T-helper 1 cell treated with Interleukin-12 subunit alpha and Interleukin-12 subunit beta and Interleukin-4 antibody, amounts not matched to agents 30 ng/mL and 1 ng/mL, for 36 hours (primary cell): ENCODE measurements around the gene TBATA. TPM values are rescaled to one million over a fixed set of nuclear protein-coding genes. Genes with fewer than 3 reads are reported as not detected.

Experiments
- intact Hi-C: fragments of 100-400 bp; cut with micrococcal nuclease; formaldehyde crosslinking; loops from one replicate; pipeline ENCODE4 v1.15.1; 2024
- total RNA-seq: library from RNA; stranded (reverse); gene quantifications from 2 replicates; pipeline ENCODE4 v1.2.3, GENCODE V29; 2022

TBATA gene, protein sequence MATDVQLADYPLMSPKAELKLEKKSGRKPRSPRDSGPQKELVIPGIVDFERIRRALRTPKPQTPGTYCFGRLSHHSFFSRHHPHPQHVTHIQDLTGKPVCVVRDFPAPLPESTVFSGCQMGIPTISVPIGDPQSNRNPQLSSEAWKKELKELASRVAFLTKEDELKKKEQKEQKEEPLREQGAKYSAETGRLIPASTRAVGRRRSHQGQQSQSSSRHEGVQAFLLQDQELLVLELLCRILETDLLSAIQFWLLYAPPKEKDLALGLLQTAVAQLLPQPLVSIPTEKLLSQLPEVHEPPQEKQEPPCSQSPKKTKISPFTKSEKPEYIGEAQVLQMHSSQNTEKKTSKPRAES
- total RNA-seq = not detected in 2 replicates

DNA sequence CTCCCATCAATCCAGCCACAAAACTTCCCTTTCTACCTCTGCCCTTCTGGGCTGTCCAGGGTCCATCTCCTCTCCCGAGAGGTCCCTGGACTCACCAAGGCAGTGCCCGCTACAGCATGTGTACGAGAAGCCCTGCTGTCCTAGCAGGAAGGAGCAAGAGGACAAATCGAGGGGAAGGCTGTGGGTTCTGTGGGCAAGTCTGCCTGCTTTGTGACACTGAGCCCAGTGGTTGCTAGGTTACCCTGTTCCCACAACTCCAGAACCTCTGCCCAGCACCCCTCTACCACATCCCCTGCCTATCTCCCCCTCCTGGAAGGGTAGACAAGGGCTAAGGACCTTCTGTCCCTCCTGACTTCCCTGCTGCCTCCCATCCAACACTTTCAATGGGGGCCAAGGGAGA lies at the start of gene TBATA:
Gene TBATA (minus strand): TSS at position 188 of the 400 bp plus-strand sequence. CDS start 1,998 bp downstream, outside the sequence.
- intact Hi-C loops = no loop called here

DNA sequence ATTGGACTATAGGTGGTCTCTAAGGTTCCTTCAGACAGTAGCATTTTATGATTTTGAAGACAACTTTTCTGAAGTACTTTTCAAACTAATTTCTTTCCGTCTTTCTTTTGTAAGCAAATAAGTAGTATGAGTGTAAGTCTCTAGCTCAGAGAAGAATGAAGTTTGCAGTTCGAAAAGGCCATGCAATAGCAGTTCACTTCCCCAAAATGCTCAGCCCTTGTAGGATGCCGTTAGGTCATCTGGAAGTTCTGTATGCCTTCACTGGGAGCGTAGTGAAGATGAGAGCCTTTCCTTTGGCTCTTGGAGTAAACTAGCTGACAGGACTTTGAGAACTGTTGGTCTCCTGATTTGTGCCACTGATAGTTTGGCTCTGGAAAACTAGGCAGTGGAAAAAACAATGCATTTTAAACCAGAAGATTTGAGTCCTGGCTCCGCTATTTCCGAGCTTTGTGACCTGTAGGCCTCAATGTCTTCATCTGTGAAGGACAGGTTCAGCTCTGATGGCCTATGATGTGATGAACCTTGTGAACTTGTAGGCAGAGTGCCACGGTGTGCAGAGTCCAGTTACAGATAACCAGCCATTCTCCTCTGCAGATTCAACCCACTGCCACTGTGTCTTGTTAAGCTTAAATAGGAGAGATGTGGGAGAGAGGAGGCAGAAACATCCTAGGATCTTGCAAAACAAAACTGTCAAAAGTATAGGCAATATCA lies 49.4 kb upstream of the TBATA start:
- intact Hi-C loops = no loop called here

DNA sequence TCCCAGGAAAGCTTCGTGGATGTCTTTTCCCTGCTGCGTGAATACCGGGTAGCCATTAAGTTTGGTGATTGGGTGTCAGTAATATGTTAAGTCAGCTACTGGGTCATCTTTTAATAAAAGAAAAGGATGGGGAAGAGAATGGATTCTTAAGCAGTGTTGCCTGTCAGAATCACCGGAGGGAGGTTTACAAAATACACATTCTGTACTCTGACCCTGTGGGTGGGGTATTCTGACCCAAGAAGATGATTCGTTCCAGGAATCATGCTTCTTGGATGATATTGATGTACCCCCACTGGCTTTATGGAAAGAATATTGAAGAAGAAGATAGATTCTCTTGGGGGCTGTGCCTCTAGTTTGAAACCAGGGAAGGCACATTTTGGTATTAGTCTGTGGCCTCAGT lies 48.8 kb upstream of the TBATA start:
- intact Hi-C loops = no loop called here

DNA sequence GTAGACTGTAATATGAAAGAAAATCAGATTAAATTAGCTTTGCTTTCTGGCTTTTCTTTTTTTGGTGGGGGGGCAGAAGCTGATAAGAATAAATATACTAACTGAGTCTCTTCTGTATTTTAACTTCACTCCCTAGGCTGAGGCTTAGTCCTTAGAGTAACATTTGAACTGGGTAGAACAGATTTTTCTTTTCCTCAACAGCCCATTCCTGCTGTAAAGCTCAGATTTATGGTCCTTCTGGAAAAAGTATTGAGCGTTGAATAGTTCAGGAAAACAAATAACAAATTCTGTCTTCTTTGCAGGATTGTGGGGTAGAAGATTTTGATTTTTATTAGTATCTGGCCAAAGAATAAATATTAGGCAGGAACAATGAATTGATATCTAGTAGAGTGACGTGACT lies 48.4 kb upstream of the TBATA start:
- intact Hi-C loops = no loop called here

DNA sequence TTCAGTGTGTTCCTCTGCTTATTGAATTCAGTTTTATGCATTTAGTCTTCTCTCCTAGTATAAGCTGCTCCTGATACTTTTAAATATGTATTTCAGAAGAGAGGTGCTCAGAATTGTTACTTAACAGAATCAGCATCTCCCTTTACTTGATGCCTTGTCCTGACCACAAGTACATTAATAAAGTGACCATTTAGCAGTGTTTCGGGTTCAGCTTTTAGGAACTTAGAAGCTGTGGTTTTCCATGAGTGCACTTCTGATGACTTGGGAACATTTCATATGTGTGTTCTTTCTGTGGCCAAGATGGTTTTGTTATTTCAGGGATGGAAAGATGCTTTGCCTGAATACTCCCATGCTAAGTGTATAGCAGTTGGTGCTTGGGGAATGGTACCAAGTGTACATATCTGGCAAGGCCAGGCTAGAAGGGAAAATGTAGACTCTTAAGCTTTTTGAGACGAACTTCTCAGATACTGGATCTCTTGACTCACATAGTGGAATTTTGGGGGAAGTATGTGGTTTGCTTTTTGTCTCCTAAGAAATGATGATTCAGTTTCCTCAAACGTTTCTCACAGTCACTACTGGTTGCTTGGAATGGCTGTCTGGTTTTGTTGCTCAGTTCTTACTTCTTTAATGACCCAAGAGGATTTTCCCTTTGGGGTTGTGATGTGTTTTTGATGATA lies 47.8 kb upstream of the TBATA start:
- intact Hi-C loops = no loop called here

DNA sequence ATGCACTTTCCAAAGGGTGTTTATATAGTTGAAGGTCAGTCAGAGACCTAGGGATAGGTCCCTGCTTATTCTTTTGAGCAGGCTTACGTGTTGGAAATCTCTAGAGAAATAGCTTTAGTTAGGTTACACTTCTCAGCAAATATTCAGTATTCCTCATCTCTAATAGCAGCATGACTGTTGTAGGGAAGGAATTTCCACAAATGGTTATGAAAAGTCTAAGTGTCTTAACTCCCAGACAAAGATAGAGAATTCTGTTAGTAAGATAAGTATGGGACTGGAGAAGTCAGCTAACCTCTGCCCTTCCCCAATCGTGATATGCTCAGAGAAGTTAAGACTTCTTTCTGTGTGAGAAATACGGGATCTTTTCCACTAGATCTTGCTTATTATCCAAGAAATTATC lies 47.0 kb upstream of the TBATA start:
- intact Hi-C loops = no loop called here

DNA sequence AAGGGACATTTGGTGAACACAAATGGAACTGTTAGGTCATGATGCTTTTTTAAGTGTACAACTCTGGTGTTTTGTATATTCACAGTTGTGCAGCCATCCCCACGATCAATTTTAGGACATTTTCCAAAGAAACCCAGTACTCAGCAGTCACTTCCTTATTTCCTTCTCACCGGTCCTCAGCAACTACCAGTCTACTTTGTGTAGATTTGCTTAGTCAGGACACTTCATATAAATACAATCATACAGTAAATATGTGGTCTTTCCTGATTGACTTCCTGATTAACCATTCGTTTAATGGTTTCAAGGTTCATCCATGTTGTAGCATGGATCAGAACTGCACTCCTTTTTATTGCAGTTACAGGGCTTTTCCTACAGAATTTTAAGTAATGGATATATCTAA lies 45.0 kb upstream of the TBATA start:
- intact Hi-C loops = no loop called here

DNA sequence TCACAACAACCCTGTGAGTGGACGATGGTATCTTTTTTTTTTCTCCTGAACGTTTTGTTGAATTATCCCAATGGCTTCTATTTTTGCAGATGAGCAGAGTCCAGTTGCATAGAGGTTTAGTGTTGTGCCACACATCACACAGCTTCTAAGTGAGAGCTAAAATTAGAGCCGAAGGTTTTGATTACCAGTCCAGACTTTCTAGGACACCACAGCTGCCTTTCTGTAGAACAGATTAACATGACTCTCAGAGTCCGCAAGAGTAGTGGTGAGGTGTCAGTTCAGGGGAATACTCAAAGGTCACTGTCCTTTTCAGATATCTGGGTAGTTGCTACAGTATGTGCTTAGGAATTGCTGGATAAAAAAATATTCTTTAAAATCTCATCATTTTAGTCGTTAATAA lies 44.4 kb upstream of the TBATA start:
- intact Hi-C loops = no loop called here

DNA sequence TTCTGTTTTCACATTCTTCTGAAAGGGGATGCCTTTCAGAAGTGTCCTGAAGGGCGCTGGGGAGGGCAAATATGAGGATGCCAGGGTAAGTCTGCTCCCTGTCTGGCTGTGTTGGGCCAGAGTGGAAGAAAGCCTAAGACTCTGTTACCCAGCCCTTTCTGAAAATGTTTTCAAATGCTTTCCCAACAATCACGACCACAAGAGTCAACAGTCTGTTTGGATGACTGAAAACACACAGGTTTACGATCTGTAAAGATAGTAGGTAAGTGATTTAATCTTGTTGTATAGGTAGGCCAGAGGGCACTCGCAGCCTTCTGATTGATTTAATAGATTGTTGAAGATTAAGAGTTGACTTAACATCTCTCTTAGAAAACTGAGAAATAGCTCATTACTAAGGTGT lies 43.7 kb upstream of the TBATA start:
- intact Hi-C loops = no loop called here

DNA sequence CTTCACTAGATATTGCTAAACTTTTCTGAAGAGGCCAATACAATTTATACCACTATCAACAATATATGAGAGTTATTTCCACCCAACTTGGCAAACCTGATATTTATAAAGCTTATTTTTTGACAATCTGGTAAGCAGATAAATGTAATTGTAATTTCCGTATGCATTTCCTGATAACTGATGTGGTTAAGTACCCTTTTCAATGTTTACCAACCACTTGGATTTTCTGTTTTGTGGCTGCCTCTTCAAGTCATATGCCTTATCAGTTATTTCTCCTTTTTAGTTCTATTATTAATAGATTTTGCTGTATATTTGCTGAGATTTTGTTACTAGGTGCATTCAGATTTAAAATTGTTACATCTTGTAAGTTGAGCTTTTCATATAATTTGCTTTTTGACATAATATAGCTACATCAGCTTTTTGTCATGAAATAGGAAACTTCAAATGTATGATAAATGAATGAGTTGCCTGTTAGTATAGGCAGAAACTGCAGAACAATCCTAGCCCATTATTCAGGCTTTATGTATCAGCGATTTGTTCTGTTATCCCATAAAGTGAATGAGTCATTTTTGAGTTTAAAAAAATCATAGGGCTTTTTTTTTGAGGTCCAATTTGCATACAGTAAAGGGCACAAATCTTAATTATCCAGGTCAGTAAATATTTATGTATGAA lies 42.0 kb upstream of the TBATA start:
- intact Hi-C loops = no loop called here

DNA sequence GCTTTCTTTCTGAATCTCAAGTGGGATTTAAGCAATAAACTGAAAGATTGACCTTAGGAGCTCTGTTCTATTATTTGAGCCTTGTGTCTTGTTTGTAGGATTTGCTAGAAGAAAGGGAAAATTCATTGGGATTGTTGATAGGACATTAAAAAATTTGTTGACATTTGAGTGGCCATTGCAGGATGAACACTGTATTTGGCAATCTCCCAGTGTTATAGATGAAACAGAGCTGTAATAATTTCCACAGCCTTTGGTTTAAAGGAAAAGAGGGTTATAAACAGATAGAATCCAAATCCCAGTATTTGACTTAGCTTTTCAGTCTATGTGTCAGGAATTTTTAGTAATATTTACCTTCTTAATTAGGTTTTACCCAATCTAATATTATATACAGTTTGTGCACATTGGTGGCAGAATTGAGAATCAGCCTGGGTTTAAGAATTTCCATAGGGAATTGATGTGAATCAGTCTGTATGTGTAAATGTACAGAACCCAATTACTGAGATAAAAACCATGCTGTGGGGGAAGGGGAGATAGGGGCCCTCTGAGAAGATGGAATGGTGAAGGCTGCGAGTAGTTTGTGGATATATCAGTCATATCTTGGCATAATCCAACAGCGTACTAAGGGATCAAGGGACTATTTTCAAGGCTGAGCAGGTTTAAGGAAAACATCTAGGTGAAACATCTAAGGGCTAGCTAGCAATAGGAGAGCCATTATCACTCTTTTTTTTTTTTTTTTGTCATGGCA lies 37.1 kb upstream of the TBATA start:
- intact Hi-C loops = no loop called here

DNA sequence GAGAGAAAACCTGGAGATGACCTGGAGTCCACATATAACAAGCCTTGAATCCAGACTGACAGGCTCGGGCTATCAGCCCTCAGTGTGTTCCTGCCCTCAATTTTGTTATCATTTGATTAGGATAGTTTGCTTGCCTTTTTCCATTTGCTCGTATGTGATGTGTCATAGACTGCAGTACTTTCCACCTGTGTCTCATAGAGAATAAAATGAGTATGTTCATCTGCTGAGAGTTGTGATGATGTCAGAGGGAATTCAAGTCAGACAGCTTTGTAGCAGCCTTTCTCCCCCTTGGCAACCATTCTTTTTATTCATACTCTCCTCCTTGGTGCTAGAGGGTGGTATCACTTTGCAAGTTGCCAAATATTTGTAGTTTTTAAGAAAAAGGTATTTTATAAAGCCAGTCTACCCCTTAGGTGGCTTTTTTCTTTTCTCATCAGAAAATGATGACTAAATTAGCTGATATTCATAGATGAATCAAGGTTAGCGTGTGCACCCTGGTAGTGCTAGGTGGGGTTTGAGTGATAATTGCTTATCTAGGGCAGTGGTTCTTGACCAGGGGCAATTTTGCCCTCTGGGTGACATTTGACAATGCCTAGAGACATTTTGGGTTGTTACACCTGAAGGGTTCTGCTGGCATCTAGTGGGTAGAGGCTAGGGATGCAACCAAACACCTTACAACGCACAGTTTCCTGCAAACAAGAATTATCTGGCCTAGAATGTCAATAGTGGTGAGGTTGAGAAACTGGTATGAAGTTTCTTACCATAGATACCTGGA lies 36.0 kb upstream of the TBATA start:
- intact Hi-C loops = no loop called here

DNA sequence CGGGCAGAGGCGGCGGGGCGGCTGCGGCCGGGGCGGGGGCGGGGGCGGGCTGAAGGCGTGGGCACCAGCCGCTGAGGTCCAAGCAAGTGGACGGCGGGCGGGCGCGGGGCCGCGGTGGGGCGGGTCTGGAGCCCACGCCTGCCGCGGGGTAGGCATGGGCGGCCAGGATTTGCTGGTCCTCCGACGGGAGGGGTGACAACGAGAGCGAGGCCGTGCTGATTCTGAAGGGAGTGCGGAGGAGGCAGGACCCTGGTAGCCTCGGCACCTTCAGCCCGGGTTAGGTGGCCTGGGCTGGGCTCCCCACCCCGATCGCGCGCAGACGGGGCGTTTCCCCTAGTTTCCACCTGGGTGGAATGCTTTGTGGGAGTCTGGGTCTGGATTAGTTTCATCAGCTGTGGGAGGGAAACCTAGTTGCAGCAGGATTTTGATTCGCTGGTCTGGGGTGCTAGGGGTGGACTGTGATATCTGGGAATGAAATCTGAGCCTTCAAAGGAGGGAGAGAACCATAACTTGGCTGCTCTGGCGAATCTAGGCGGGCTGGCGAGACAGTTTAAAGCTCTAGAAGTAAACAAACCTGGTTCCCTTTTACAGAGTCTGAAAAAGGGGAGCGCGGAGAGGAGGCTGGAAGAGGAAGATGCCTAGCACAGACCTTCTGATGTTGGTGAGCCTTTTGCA lies 31.2 kb upstream of the TBATA start:
- intact Hi-C loops = loop anchor here (2.0 to 5.0 kb wide), 2 partner anchors 412 to 724 kb away; partner anchors contain the start of gene EIF4EBP2

DNA sequence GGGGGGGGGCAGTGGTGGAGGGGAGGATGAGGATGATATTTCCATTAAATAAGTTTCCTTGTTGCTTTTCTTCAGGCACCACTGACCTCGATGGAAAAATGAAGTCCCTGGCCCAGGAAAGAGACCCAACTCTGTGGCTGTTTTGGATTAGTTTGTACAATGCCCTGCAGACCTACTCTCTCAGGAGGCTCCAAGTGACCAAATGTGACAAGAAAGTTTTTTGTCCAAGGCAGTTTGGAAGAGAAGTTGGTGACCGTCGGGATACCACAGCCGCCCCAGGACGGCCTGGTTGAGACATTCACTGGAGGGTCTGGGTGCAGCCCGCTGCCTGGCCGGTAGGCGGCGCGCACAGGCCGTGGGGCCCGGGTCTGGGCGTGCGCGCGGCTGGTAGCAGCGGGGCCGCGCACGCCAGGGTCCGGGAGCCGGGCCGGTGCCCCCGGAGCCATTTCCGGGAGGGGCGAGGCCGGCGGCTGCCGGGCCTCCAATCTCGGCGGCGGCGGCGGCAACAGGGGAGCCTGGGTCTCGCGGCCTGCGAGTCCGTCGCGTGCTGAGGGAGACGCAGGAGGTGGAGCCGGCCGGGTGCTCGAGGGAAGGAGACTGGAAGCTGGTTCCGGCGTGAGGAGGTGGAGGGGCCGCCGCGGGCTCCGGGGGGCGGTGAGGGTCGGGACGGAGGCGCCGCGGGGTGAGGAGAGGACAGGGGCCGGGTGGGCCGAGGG lies 30.5 kb upstream of the TBATA start, which contains the start of gene SGPL1:
Gene SGPL1 (plus strand): TSS at position 445 of the 716 bp plus-strand sequence. CDS start 906 bp downstream, outside the sequence.
- intact Hi-C loops = loop anchor here (1.0 to 5.0 kb wide), 9 partner anchors 65 to 723 kb away; partner anchors contain the start of genes EIF4EBP2, LRRC20 and PPA1

DNA sequence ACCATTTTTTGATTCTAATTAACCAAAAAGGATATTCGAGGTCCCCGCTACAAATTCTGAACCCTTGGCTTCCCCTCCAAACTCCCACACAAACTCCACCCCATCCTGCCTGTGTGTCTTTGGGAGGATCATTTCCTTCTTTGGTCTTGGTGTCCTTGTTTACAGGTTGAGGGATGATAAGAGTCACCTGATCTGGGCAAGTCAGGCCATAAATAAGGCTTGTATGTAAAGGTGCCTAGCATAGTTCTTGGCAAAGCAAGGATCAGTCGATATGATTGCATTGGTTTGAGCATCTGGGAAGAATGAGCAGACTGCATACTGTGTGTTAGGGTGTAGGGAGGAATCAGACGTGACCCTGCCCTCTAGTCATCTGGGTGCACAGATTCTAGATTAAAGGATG lies 28.9 kb upstream of the TBATA start:
- intact Hi-C loops = loop anchor here (2.0 kb wide), 3 partner anchors 255 to 581 kb away; partner anchors contain the start of gene PPA1

DNA sequence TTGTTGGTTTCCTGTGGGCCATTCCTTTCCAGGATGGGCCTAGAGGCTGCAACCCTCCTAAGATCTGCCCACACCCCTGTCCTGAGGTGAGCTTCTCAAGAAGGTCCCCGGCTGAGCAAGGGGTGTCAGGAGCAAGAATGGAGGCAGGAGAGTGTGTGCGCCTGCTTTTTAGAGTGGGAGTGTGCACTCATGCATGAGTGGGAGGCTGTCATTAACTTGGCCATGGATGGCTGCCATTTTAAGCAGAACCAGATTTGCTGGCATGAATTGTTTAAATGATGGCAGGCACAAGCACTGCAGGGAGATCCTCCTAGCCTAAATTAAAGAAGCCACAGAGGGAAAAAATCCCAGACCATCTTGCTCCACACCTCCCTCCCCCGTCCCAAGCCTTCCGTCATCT lies 27.6 kb upstream of the TBATA start:
- intact Hi-C loops = no loop called here

DNA sequence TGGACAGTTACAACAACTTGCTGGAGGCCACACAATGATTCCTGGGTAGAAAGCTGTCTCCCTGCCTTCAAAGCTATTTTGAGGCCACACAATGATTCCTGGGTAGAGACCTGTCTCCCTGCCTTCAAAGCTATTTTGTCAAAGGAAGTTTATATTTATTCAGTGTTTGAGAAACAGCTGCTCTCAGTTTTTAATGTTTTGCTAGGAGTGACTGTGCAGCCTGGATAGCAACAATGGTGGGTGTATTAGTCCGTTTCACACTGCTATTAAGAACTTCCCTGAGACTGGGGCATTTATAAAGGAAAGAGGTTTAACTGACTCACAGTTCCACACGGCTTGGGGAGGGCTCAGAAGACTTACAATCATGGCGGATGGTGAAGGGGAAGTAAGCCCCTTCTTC lies 26.7 kb upstream of the TBATA start:
- intact Hi-C loops = no loop called here

DNA sequence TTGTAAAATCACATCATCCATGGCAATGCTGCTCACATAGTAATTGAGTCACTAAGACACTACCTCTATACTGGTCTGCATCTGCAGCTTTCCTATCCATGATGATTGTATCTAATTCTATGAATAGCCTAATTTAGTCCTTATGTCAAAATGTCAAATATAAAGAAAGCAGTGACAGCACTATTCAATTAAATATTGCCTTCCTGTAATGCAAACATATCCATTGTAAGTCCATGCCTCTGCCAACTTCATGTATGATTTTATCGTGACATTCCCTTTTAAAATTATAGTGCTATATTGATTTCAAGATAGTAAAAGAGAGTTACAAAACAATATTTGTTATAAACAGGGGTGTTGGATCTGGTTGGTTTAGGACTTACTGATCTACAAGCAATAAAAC lies 25.8 kb upstream of the TBATA start:
- intact Hi-C loops = no loop called here

DNA sequence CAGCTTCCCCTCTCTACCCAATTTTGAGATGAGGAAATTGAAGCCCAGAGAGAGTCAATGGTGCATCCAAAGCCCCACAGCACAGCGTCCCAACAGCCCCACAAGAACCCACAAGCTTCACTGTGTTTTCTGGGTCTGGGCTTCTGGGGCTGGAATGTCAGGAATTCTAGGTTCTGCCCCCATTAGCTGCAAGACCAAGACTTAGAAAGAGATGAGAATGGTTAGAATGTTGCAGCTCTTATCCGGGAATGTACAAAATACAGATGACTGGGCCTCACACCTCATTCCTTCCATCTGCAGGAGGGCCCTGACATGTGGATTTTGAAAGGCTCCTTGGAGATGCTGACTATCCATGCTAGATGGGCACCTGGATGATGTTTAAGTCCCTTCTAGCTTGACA lies 24.5 kb upstream of the TBATA start:
- intact Hi-C loops = no loop called here
